Natural killer cell (primary cell): ENCODE measurements around the gene OR52E2. TPM values are rescaled to one million over a fixed set of nuclear protein-coding genes. Genes with fewer than 3 reads are reported as not detected.

Experiments
- ATAC-seq, 3 donors: fragments of 150-1000 bp in 2 of 3; fragments of 200-7000 bp in 1 of 3; cut with Tn5 transposase; 1 replicate in 1 of 3; 2 replicates in 2 of 3; pipeline ENCODE4 v1.10.0; 2021; ENCODE audit warnings: mild to moderate bottlenecking in 2 of 3, moderate library complexity in 2 of 3
- DNase-seq, 2 donors: peaks; one replicate each; pipeline versions ENCODE4 v3.0.0 to v3.0.0-alpha.2; 2013 to 2021; ENCODE audit warnings: mixed read lengths in 1 of 2
- H3K27ac ChIP-seq: one replicate; pipeline ENCODE4 v1.5.1; 2013; ENCODE audit warnings: mild to moderate bottlenecking, low read length
- H3K27me3 ChIP-seq: one replicate; pipeline ENCODE4 v1.6.1; 2013; ENCODE audit warnings: low read length; ENCODE audit not compliant: control insufficient read depth, insufficient read depth
- H3K36me3 ChIP-seq: one replicate; pipeline ENCODE4 v1.6.1; 2013; ENCODE audit warnings: low read length; ENCODE audit not compliant: control insufficient read depth, insufficient read depth
- H3K4me1 ChIP-seq: one replicate; pipeline ENCODE4 v1.6.1; 2013; ENCODE audit warnings: low read length; ENCODE audit not compliant: control insufficient read depth, insufficient read depth
- H3K4me3 ChIP-seq: one replicate; pipeline ENCODE4 v1.5.1; 2013; ENCODE audit warnings: low read length
- H3K9me3 ChIP-seq: one replicate; pipeline ENCODE4 v1.6.1; 2013; ENCODE audit warnings: low read length; ENCODE audit not compliant: control insufficient read depth, insufficient read depth
- H3K27ac Mint-ChIP-seq, 2 donors: one replicate each; pipeline ENCODE4 v1.8.0; 2022; ENCODE audit warnings: mild to moderate bottlenecking in 2 of 2, mixed read lengths in 2 of 2, moderate library complexity in 1 of 2
- H3K27me3 Mint-ChIP-seq, 2 donors: one replicate each; pipeline ENCODE4 v1.8.0; 2022; ENCODE audit warnings: low read depth in 2 of 2, mixed read lengths in 2 of 2
- H3K36me3 Mint-ChIP-seq: one replicate; pipeline ENCODE4 v1.8.0; 2022; ENCODE audit warnings: mixed read lengths
- H3K4me1 Mint-ChIP-seq, 2 donors: one replicate each; pipeline ENCODE4 v1.8.0; 2022; ENCODE audit warnings: mixed read lengths in 2 of 2
- H3K4me3 Mint-ChIP-seq: one replicate; pipeline ENCODE4 v1.8.0; 2022; ENCODE audit warnings: mild to moderate bottlenecking, moderate library complexity, mixed read lengths
- H3K9me3 Mint-ChIP-seq, 2 donors: one replicate each; pipeline ENCODE4 v1.8.0; 2022; ENCODE audit warnings: mixed read lengths in 2 of 2
- WGBS: methylation state at CpG from one replicate; pipeline ENCODE4 v1.1.7; 2013; ENCODE audit warnings: missing lambda C conversion rate; ENCODE audit not compliant: insufficient coverage; 5-methylcytosine and 5-hydroxymethylcytosine counted together
- intact Hi-C: fragments of 100-400 bp; cut with micrococcal nuclease; formaldehyde crosslinking; loops from one replicate; pipeline ENCODE4 v1.14.2; 2022
- total RNA-seq, 4 donors: library from RNA; stranded (reverse); fragments of 120-200 nt in 1 of 4; gene quantifications; one replicate each; pipeline versions ENCODE4 v1.2.3 to v1.2.4, GENCODE V29; 2013 to 2022
- TF ChIP-seq, protein P1 (sequence below): fragments of 200-600 bp; IDR thresholded peaks from one replicate; pipeline ENCODE4 v1.8.0; 2022; ENCODE audit warnings: antibody characterized with exemption

The OR52E2 gene
- not detected for total RNA-seq
- total RNA-seq (2013) = not detected

GRCh38 chr11:5059391-5059790, at the start of gene OR52E2:
TSS of gene OR52E2 (minus strand) at chr11:5059627. CDS start at chr11:5059627, 0 bp downstream.
- H3K4me1 ChIP-seq = no peaks in the 10 kb centered on the region
- ATAC-seq (no peak), DNase-seq (no peak)
- H3K27me3 Mint-ChIP-seq = no peaks in the 10 kb centered on the region
- TF ChIP-seq, protein P1, sequence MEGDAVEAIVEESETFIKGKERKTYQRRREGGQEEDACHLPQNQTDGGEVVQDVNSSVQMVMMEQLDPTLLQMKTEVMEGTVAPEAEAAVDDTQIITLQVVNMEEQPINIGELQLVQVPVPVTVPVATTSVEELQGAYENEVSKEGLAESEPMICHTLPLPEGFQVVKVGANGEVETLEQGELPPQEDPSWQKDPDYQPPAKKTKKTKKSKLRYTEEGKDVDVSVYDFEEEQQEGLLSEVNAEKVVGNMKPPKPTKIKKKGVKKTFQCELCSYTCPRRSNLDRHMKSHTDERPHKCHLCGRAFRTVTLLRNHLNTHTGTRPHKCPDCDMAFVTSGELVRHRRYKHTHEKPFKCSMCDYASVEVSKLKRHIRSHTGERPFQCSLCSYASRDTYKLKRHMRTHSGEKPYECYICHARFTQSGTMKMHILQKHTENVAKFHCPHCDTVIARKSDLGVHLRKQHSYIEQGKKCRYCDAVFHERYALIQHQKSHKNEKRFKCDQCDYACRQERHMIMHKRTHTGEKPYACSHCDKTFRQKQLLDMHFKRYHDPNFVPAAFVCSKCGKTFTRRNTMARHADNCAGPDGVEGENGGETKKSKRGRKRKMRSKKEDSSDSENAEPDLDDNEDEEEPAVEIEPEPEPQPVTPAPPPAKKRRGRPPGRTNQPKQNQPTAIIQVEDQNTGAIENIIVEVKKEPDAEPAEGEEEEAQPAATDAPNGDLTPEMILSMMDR = no peak
- no peak within 1 kb of the TSS for H3K4me3 Mint-ChIP-seq
- intact Hi-C loops = no loop called here
- no peak within 1 kb of the TSS for H3K4me3 ChIP-seq
- H3K9me3 ChIP-seq = no peaks in the 10 kb centered on the region
- H3K27me3 ChIP-seq = no peaks in the 10 kb centered on the region
- no peak within 1 kb of the TSS for H3K27ac Mint-ChIP-seq
- no peaks in the 10 kb centered on the region for H3K4me1 Mint-ChIP-seq
- H3K36me3 Mint-ChIP-seq = no peaks in the 10 kb centered on the region
- no peak within 1 kb of the TSS for H3K27ac ChIP-seq
- no peaks in the 10 kb centered on the region for H3K36me3 ChIP-seq
- 86% methylated on average over 3 of the region's 3 CpGs for WGBS
- peaks cover 2 to 4% of the 10 kb centered on the region in 2 donors for H3K9me3 Mint-ChIP-seq

DNA sequence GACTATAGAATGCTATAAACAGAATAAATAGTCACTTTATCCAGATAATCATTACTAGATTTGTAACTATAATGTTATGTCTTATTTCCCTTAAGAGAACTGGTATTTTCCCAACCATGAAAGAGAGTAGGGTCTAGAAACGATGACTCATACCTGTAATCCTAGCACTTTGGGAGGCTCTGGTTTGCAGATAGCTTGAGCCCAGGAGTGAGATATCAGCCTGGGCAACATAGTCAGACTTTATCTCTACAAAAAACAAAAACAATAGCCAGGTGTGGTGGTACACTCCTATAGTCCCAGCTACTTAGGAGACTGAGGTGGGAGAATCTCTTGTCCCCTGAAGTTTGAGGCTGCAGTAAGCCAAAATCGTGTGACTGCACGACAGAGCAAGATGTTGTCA, 47.9 kb upstream of the OR52E2 start:
- H3K4me1 ChIP-seq = no peaks in the 10 kb centered on the region
- DNase-seq (no peak), ATAC-seq (no peak)
- H3K27me3 ChIP-seq = no peaks in the 10 kb centered on the region
- H3K27ac ChIP-seq = no peak overlapping the region
- peaks cover 0 to 3% of the 10 kb centered on the region in 2 donors for H3K27me3 Mint-ChIP-seq
- H3K36me3 ChIP-seq = no peaks in the 10 kb centered on the region
- no peak overlapping the region for H3K4me3 ChIP-seq
- H3K4me3 Mint-ChIP-seq = no peak overlapping the region
- no peak overlapping the region for H3K27ac Mint-ChIP-seq
- no peaks in the 10 kb centered on the region for H3K9me3 ChIP-seq
- H3K4me1 Mint-ChIP-seq = no peaks in the 10 kb centered on the region
- WGBS = 79% methylated on average over 3 of the region's 3 CpGs
- H3K9me3 Mint-ChIP-seq = no peaks in the 10 kb centered on the region
- H3K36me3 Mint-ChIP-seq = no peaks in the 10 kb centered on the region
- intact Hi-C loops = no loop called here
- TF ChIP-seq, protein P1 = no peak

- Mint-ChIP-seq H3K9me3 (no peaks in the 10 kb centered on the region), H3K36me3 (no peaks in the 10 kb centered on the region), H3K27ac (no peak overlapping the region), H3K27me3 (peaks cover 0 to 7% of the 10 kb centered on the region in 2 donors), H3K4me3 (no peak overlapping the region), H3K4me1 (no peaks in the 10 kb centered on the region)
- TF ChIP-seq, protein P1 = no peak
- Histone ChIP-seq H3K9me3 (no peaks in the 10 kb centered on the region), H3K27ac (no peak overlapping the region), H3K4me3 (no peak overlapping the region), H3K27me3 (no peaks in the 10 kb centered on the region), H3K4me1 (no peaks in the 10 kb centered on the region), H3K36me3 (no peaks in the 10 kb centered on the region)
- ATAC-seq (no peak), DNase-seq (no peak)
- intact Hi-C loops = no loop called here
Observed at GRCh38 chr11:5103066-5103465, 43.6 kb upstream of the OR52E2 start.

DNA sequence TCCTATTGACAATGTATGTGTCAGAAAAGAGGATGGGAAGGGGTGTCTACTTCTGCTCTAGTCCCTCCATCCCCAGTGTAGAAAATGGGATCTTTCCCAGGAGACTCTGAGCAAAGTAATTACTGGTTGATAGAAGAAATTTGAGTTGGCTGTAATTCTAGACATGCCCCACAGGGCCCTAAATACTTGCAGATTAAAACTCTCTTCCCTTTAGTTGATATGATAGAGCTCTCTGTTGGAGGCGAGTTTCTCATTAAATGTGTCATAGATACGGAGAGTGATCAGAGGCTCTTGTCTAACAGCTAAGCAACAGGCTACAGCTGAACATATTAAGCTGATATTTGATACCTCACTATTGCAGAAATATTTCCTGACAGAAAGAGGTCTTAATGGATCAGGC, 42.8 kb upstream of the OR52E2 start:
- ATAC-seq (no peak), DNase-seq (no peak)
- Mint-ChIP-seq H3K27me3 (peaks cover 0 to 7% of the 10 kb centered on the region in 2 donors), H3K9me3 (no peaks in the 10 kb centered on the region), H3K4me3 (no peak overlapping the region), H3K27ac (no peak overlapping the region), H3K36me3 (no peaks in the 10 kb centered on the region), H3K4me1 (no peaks in the 10 kb centered on the region)
- Histone ChIP-seq H3K36me3 (no peaks in the 10 kb centered on the region), H3K9me3 (no peaks in the 10 kb centered on the region), H3K4me3 (no peak overlapping the region), H3K27ac (no peak overlapping the region), H3K4me1 (no peaks in the 10 kb centered on the region), H3K27me3 (no peaks in the 10 kb centered on the region)
- intact Hi-C loops = no loop called here
- WGBS = 100% methylated on average over 1 of the region's 2 CpGs
- TF ChIP-seq, protein P1 = no peak
